22Rv1 (cell line): ENCODE results near the gene RGS6.

ENCODE experiments used
- CTCF ChIP-seq: fragments of 450-650 bp; IDR thresholded peaks from 2 replicates; pipeline ENCODE4 v1.5.1; 2017; ENCODE audit warnings: mild to moderate bottlenecking
- ZFX ChIP-seq: fragments of 450-650 bp; IDR thresholded peaks from 2 replicates; pipeline ENCODE4 v1.6.1; 2017; ENCODE audit warnings: antibody characterized with exemption, borderline replicate concordance

- TF ChIP-seq CTCF (no peak), ZFX (no peak)
Measured at GRCh38 chr14:71956920-71957563, 24.8 kb downstream of the RGS6 start.
